Epithelial cell of esophagus (primary cell): ENCODE results near the gene CNRIP1.

Source experiments
- DNase-seq: peaks from one replicate; pipeline ENCODE4 v3.0.0; 2010; ENCODE audit warnings: low read depth
- H3K4me3 ChIP-seq: 2 replicates; pipeline ENCODE4 v1.5.1; 2011; ENCODE audit warnings: mild to moderate bottlenecking, low read length, control low read depth
- TF ChIP-seq, protein P1 (sequence below): IDR thresholded peaks from 2 replicates; pipeline ENCODE4 v1.5.1; 2011; ENCODE audit warnings: low read depth, mild to moderate bottlenecking, low read length, control low read depth, inconsistent platforms; ENCODE audit not compliant: insufficient read depth; ENCODE audit errors: missing control alignments

Gene CNRIP1

DNA sequence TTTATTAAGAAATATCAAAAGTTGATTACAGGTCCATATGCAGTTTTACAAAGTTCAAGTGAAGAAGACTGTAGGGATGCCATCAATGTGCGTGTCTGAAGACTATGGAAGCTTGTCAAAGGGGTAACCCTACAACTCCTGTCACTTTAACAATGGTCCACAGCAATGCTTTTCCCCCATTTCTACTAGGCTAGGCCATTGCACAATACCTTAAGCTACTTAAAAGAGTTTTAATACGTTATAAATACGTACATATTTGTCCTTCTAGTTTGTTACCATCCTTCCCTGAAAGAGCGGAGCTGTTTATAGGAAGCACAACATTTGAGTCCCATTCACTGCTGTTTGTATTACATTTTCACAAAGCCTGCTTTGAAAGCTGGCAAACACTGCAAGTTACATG is 26.7 kb downstream of the CNRIP1 start:
- TF ChIP-seq, protein P1, sequence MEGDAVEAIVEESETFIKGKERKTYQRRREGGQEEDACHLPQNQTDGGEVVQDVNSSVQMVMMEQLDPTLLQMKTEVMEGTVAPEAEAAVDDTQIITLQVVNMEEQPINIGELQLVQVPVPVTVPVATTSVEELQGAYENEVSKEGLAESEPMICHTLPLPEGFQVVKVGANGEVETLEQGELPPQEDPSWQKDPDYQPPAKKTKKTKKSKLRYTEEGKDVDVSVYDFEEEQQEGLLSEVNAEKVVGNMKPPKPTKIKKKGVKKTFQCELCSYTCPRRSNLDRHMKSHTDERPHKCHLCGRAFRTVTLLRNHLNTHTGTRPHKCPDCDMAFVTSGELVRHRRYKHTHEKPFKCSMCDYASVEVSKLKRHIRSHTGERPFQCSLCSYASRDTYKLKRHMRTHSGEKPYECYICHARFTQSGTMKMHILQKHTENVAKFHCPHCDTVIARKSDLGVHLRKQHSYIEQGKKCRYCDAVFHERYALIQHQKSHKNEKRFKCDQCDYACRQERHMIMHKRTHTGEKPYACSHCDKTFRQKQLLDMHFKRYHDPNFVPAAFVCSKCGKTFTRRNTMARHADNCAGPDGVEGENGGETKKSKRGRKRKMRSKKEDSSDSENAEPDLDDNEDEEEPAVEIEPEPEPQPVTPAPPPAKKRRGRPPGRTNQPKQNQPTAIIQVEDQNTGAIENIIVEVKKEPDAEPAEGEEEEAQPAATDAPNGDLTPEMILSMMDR: no peak
- H3K4me3 ChIP-seq: no peak overlapping the region
- DNase-seq: no peak

DNA sequence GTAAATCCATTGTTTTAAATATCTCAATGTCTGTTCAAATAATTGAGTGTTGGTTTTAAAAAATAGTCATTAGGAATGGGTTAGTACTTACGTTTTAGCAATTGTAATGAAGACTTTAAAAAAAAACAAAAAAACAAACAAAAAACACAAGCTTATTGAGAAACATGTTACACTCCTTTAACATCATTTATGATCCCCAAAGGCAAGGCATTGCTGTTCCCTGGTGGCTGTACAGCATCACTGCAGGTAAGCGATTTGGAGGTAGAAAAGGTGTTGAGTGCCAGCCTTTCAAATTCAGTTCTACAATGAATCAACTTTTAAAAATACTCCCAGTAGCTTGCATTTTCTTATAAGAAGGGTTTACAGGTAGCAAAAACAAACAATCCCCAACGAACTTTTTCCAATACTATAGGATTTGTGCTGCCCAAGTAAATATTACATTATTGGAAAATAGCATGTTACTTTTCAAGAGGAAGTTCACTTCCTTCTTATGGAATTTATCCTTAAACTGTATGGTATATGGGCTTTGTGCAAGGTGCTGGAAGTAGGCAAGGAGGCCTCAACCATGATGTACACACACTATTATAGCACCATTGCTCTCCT is 27.5 kb downstream of the CNRIP1 start:
- H3K4me3 ChIP-seq: no peak overlapping the region
- DNase-seq: peak; percentile 65
- TF ChIP-seq, protein P1: peak; percentile 99

DNA sequence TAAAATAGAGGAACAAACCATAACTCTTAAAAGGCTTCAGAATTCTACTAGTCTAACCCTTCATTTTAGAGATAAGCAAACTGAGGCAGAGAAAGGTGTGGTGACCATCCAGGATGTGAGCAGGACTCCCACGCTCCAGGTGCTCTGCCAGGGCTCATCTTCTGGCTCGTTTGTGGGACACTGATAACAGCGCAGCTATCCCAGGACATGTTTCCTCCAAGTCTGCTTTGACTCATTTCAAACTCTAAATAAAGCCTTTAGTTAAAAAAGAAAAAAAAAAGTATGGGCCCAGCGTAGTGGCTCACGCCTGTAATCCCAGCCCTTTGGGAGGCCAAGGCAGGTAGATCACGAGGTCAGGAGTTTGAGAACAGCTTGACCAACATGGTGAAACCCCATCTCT is 28.4 kb downstream of the CNRIP1 start:
- H3K4me3 ChIP-seq: no peak overlapping the region
- TF ChIP-seq, protein P1: no peak
- no peak for DNase-seq

DNA sequence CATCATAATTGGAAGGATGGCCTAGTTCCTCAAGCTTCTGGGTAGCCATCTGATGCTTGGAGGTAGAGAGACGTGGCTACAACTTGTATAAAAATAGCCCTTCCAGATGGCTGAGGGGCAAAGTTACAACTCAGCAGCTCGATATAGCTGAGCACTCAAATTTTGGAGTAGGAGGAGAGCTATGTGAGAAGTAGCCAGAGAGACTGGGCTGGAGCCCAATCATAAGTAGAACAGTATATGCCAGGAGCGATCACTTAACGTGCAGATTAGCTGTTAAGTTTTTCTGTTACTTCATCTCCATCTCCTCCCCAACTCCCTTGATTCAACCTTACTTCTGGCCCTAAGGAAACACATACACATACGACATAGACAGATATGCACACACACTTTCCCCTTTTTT is 28.8 kb downstream of the CNRIP1 start:
- TF ChIP-seq, protein P1: no peak
- DNase-seq: no peak
- no peak overlapping the region for H3K4me3 ChIP-seq

GRCh38 chr2:68287580-68288441 is 31.9 kb downstream of the CNRIP1 start:
- no peak overlapping the region for H3K4me3 ChIP-seq
- TF ChIP-seq, protein P1: no peak
- DNase-seq: peak; percentile 37

DNA sequence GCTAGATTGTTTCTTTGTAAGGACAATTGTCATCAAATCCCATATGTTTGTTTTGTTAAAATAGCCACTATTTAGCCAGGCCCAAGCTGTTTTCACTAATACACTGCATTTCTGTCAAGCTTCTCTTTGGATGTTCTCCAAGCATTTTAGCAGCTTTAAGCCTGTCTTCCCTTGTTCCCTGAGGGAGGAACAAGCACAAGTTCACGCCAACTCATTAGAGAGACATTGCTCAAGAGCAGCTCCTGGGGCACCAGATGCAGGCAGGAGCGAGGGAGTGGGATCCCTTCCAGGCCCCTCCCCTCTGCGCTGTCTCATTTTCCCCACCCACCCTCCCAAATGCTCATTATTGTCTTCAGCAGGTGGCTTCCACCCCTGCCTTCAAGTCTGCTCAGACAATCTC is 34.9 kb downstream of the CNRIP1 start:
- TF ChIP-seq, protein P1: no peak
- no peak overlapping the region for H3K4me3 ChIP-seq
- peak; percentile 72 for DNase-seq
